Globus pallidus (tissue), 1 donor: ENCODE measurements around the gene GET4.

ENCODE experiments used
- DNase-seq: peaks from one replicate; pipeline ENCODE4 v3.0.0-alpha.2; 2015; ENCODE audit warnings: low spot score

The GET4 gene

DNA sequence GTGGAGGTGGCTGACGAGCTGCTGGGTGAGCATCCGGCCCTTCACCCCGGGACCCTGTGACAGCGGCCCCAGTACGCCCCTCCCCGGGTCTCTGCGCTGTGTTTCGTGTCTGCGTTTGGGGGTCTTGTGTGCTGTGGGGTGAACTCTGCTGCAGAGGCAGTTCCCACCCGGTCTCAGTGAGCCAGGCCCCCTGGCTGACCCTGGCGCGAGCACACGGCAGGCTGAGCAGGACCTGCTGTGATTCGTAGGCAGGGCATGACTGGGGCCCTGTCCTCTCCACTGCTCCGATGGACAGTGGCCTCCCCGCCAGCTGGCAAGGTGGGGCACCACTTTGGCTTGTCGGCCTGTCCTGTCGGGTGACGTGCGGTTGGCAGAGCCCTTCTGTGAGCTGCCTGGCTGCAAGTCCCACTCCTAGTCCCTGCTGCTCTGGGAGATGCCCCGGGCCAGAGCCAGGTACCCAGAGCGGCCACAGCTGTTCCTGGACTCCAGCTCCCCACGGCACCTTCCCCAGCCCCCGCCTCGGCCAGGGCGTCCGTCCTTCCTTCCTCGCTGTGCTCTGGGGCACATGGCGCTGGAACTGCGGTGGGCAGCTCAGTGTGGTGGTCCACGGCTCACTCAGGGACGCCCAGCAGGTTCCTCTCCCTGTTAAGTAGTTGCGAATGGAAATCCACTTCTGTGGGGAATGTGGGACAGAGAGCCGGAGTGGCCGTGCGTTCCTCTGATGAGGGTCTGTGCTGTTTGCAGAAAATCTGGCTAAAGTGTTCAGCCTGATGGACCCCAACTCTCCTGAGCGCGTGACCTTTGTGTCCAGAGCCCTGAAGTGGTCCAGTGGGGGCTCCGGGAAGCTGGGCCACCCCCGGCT is 10.5 kb downstream of the GET4 start:
- no peak for DNase-seq

DNA sequence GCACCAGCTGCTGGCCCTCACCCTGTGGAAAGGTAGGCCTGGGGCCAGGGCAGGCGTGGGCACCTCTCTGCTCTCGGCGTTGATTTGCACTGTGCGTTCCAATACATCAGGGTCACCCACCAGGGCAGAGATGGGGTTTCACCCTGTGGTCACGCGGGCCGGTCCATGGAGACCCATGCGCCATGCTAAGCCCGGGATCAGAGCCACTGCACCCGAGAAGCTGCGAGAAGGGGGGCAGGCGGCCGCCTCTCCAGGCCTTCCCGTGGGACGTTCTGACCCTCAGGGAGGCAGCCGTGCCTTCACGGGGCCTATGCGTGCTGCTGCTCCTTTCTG is 11.1 kb downstream of the GET4 start:
- no peak for DNase-seq

DNA sequence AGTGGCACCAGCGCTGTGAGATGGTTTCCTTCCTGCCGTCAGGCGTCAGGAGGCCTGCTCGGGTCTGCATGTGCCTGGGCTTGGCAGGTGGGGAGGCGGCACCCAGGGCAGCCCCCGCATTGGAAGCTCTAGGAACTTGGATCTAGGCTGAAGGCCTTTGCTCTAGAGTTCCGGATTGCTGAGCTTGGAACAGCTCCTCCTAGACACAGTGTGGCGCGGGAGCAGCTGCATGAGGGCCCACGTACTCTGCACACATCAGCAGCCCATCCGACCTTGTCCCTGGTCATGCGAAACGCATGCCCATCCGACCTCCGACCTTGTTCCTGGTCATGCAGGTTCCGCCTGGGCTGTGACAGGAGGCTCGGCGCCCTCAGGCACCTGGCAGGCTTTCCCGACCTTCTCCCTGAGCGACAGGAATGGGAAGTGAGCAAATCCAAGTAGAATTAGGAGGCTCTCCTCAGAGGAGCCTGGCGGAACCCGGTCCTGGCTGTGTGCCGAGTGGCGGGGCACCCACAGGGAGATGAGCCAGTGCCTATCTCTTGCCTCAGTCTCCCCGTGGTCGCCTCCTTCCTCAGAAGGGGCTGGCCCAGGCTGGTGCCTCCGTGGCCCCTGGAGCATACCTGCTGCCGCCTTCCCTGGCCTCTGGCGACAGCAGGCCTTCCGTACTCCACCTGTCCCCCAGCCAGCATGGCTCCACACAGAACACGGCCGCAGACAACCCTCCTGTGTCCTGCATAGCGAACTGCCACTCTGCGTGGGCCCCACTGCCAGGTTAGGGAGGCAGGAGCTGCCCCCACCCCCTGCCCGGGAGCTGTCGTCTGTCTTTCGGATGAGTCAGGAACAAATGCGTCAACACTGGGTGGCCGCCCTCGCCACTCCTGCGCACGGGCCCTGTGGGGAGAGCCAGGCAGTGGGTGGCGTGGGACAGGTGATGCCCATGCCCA is 12.0 kb downstream of the GET4 start:
- no peak for DNase-seq

DNA sequence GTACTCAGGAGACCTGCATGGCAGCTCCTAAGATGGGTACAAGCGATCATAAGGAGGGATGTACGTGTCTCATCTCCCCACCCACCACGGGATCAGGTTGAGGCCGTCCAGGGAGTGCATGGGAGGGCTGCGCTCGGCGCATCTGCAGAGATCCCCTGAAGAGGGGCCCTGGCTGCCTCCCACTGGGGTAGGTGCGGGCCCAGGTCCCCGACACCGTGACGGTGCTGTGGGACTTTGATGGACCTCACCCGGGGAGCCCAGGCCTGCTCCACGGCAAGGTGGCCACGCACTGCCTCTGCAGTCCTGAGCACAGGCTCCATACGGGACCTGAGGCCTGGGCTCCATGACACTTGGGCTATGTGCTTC is 12.7 kb downstream of the GET4 start:
- no peak for DNase-seq

DNA sequence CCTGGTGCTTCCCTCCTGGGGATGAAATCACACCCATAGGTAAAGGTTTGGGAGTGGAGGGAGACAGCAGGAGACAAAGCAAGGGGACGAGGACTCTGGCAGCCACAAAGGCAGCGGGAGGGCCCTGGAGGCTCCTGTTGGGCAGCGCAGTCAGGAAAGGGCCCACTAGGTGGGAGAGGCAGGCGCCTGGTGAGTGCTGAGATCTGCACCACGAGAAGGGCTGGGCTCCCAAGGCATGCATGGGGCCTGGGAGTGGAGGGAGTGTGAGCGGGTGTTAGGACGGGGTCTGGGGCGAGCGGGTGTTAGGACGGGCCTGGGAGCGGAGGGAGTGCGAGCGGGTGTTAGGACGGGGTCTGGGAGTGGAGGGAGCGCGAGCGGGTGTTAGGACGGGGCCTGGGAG is 13.0 kb downstream of the GET4 start:
- DNase-seq, result no peak

DNA sequence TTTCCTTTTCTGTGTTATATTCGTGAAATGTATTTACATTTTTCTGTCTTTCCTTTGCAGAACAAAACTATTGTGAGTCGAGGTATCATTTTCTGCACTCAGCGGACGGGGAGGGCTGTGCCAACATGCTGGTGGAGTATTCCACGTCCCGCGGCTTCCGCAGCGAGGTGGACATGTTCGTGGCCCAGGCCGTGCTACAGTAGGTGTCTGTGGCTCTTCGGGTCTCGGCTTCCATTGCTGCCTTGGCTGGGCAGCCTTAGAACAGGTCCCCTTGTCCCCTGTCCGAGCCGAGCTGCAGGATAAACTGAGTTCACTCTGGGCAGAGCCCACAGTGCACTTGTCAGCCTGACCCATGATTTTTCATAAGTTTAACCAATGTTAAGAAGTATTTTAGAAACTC is 14.5 kb downstream of the GET4 start:
- no peak for DNase-seq

DNA sequence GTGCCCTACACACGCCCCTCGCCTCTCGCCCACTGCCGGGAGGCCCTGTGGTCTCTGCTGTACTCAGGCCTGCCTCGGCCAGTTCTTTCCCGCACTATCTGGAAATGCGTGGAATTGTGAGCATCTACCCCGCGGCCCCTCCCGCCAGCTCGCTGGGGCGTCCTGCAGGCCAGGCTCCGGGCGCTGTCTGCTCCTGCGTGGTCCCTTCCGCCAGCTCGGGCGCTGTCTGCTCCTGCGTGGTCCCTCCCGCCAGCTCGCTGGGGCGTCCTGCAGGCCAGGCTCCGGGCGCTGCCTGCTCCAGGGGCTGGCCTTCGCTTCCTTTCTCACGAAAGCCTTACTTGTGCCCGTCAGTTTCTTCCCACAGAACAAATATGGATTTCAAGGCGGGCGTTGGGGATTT is 14.9 kb downstream of the GET4 start:
- DNase-seq, result no peak

DNA sequence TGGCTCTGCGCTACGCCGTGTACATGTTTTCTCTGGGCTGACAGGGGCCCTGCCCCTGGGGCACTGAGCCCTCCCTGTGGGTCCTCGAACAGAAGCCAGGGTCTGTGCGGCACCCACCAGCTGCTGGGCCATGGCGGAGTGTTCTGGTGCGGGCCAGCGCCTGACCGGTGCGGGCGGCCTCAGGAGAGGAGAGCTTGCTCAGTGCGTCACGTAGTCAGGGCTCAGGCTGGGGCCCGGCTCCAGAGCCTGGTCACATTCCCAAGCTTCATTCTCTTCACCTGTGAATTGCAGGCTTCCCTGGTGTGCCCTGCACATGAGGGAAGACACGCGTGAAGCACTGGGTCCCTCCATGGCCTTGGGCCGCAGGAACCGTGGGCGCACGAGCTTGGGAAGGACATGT is 15.5 kb downstream of the GET4 start:
- DNase-seq, result no peak

DNA sequence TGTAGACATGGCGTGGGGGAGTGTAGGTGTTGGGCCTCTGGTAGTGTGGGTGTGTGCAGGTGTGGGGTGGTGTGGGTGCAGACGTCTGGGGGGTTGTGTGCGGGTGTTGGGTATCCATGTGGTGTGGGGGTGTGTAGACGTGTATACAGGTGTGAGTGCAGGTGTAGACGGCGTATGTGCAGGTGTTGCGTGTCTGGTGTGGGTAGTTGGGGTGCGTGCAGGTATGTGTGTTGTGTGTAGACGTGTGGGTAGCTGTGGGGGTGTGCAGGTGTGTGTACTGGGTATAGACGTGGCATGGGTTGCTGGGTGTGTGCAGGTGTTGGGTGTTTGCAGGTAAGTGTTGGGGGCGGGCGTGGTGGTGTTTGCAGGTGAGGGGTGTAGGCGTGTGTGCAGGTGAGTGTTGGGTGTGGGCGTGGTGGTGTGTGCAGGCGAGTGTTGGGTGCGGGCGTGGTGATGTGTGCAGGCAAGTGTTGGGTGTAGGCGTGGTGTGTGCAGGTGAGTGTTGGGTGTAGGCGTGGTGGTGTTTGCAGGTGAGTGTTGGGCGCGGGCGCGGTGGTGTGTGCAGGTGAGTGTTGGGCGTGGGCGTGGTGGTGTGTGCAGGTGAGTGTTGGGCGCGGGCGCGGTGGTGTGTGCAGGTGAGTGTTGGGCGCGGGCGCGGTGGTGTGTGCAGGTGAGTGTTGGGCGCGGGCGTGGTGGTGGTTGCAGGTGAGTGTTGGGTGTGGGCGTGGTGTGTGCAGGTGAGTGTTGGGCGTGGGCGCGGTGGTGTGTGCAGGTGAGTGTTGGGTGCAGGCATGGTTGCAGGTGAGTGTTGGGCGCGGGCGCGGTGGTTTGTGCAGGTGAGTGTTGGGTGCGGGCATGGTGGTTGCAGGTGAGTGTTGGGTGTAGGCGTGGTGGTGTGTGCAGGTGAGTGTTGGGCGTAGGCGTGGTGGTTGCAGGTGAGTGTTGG is 16.6 kb downstream of the GET4 start:
- DNase-seq, result no peak

DNA sequence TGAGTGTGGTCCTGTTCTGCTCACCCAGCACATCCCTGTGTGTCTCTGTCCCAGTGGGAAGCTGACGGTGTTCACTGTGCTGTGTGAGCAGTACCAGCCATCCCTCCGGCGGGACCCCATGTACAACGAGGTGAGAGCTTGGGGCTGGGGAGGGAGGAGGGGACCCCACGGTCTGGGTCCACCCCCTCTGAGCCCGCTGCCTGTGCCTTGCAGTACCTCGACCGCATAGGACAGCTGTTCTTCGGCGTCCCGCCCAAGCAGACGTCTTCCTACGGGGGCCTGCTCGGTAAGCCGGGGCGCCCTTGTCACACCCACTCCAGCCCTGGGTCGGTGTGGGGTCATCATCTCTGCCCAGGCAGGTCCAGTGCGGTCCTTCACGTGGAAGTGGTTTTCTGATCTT is 17.3 kb downstream of the GET4 start:
- DNase-seq, result no peak

DNA sequence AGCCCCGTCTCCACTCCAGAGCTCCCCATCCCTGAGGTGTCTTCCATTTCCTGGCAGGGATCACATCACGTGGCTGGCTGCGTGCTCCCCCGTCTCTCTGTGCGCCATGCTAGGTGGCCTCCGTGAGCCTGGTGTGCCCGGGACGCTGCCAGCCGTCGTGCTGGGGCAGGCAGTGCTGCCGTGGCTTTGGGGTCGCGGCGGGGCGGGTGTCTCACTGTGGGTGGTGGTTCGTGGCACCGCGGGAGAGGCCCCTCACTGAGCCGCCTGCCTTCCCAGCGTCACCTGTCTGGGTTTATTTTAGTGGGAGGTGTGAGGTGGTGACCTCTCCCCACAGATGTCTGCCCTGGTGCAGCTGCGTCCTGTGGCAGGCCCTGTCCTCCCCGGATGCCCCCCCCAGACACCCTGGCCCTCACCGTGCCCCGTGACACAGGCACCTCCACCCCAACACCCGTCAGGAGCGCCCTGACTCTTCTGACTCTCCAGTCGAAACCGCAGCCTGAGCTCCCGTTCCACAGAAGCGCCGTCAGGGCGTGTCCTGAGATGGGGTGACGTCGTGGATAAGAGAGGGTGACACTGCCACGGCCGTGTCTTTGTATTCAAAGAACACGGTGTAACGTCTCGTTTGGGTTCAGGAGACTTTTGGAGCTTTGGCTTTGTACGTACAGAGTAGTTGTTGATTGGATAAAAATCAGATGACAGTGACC is 18.0 kb downstream of the GET4 start:
- no peak for DNase-seq

DNA sequence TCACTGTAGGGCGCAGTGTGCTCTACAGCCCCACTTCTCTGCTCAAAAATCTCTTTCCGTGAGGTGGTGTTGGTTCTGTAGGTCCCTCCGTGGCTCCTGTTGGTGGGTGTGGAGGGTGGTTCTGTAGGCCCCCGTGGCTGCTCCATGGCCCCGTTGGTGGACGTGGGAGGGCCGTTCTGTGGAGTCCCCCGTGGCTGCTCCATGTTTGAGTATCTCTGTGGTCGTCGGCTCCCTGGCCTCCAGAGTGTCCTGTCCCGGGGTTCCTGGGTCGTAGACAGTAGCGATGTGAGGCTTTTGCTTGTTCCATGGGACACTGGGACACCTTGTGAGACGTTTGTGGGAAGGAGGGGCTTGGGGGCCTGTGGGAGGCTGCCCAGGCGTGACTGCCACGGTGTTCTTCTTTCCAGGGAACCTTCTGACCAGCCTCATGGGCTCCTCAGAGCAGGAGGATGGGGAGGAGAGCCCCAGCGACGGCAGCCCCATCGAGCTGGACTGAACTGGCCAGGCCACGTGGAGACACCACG is 18.6 kb downstream of the GET4 start:
- DNase-seq, result no peak

DNA sequence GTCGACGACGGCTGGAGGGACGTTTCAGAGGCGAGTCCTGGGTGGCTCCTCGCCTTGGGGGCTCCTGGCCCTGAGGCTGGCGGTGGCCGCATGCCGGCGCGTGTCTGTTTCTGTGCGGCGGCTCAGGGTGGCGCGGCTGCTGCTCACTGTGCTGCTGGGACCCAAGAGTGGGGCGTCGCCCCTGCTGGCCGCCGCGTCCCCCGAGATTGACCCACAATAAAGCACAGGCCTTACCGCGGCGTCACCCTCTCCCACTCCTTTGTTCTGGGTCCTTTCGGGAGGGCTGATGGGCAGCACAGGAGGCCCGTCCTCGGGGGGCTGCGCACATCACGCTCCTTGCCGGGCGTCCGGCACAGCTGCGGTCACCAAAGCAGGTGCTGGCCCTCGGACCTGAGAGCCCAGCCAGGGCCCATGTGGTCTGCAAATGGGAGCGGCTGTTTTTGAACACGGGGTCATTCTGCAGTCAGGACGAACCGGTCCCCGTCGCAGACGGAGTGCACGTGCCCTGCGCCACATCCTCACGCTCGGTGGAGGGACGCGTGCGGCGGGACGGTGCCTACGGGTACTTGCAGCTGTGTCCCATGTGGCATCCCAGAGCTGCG is 19.2 kb downstream of the GET4 start:
- DNase-seq, result no peak

DNA sequence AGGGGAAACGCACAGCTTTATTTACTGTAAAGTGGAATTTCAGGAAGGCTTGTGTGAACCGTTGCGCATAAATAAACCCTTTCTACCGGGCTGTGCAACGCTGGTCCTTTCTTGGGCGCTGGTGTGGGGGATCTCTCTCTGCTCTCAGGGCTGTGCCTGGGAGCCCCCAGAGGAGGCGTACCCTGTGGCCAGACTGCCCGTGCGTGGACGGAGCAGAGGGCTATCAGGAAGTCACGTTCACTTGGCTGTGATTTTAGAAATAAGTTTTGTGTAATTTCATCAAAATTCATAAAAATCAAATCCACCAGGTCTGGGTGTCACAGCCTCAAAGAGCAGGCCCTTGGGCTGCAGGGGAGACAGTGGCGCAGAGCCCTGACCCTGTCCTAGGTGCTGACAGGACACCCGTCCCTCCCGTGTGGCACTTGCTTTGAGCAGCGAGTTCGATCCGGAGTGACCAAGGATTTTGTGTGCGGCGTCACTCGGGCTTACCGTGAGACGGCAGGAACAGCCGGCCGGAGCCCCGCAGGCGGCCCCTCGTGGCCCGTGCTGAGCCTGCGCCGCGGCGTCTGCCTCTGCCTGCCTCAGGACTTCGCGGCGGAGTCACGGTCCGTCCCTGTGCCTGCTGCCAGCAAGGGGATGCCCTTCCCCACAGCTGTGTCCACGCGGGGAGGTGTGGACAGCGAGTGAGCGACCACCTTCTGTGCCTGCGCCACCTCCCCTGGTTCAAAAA is 20.2 kb downstream of the GET4 start:
- no peak for DNase-seq

DNA sequence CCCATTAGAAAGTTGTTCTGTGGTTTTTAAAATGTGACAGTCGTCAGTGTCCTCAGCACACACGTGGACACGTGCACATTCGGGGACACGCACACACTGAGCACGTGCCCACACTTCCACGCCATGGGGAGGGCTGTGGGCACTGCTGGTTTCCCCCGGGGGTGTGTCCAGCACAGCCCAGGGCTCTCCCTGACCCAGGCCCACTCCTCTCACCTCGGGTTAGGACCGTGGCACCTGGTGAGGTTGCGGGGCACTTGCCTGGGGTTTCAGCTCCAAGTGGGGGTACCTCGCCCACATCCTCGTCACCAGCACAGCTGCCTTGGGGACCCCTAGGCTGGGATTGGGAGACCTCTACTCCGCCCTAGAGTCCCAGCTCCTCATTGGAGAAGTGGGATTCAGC is 20.7 kb downstream of the GET4 start:
- DNase-seq, result no peak

DNA sequence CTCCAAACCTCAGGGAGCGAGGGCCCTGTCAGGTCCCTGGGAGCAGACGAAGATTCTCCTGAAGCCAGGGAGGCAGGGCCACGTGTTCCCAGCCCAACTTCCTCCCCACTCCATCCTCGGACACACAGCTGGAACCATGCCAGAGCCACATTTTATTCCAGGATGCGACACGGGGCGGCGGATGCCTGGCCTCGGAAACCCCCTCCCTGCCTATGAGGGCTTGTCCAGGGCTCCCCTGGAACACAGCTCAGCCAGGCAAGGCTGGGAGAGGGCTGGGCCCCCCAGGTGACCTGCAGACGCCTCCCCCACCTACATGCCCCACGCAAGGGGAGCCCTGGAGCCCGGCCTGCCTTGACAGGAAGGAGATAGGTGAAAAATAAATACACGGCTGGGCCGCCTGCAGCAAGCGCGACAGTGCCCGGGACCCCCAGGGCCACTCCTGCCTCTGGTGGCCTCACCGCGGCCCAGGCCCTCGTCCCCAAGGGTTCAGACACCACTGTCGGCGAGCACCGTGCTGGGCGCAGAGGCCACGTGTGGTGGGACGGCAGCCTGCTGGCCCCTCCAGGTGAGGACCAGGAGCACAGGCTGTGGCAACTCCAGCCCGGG is 21.5 kb downstream of the GET4 start:
- DNase-seq, result no peak

DNA sequence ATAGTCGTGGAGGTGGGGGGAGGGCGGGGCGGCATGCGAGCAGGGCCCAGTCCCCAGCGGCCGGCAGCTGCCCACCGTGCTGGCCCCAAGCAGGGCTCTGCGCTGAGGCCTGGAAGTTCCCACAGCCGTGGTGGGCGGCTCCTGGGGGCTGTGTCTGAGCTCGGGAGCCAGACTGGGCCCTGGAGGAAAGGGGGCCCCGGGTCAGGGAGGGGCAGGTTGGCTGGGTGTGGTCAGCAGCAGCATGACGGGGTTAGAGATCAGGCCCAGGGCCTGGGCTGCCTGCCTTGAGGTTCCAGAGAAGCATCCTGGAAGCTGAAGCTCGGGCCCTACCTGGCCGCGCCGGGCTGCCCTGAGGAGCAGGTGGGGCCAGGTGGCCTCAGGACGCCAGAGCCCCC is 22.1 kb downstream of the GET4 start:
- no peak for DNase-seq

DNA sequence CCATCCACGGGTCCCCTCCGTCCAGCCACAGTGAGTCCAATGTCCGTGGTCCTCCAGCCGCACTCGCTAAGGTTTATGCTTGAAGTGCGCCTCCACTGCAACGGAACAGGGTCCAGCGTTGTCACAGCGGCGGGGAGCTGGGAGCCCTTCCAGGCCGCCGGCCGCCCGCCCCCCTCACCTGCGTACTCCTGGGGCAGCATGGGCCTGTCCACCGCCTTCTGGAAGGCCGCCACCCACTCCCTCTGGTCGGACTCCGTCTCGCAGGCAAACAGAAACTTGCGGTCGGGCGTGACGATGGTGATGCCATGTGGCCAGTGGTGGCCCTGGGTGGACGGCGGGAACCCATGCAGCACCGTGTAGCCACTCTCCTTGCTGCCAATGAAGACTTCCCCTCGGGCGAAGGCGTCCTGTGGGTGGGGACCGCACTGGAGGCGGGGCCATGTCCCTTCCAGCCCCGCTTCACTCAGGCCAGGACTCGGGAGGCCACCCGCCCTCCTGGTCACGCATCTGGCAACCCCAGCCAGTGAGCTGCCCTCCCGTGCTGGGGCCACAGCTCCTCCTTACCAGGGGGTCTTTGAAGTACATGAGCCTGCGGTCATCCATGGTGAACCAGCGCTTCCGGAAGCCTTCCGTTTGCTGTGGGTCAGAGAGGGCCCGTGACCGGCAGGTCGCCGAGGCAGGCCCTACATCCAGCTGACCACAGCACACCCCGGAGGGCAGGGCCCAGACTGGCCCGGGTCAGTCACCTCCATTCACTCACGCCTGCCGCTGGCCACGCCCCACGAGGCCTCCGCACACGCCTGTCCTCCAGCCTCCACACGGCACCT is 22.7 kb downstream of the GET4 start:
- DNase-seq, result no peak

DNA sequence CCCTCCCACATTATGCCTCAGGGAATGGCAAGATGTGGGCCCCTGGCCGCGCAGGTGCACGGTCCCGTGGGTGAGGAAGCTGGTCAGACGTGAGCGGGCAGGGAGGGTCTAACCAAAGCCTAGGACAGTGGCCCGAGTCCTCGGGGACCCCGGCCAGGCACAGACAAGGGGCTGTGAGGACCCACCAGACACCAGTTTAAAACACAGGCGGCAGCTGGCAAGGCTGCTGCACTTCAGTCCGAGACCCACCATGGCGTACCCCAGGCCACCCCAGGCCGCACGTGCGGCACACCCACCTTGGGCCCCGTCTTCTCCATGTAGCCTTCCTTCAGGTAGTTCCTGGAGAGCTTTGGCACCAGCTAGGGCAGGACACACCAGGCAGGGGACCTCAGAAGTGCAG is 23.5 kb downstream of the GET4 start:
- DNase-seq, result no peak
